ENCODE data around the gene OGFRL1. TPM values are rescaled to one million over a fixed set of nuclear protein-coding genes. Genes with fewer than 3 reads are reported as not detected.

Gene OGFRL1
- total RNA-seq: 9.1 and 15.2 TPM in 2 replicates

DNA sequence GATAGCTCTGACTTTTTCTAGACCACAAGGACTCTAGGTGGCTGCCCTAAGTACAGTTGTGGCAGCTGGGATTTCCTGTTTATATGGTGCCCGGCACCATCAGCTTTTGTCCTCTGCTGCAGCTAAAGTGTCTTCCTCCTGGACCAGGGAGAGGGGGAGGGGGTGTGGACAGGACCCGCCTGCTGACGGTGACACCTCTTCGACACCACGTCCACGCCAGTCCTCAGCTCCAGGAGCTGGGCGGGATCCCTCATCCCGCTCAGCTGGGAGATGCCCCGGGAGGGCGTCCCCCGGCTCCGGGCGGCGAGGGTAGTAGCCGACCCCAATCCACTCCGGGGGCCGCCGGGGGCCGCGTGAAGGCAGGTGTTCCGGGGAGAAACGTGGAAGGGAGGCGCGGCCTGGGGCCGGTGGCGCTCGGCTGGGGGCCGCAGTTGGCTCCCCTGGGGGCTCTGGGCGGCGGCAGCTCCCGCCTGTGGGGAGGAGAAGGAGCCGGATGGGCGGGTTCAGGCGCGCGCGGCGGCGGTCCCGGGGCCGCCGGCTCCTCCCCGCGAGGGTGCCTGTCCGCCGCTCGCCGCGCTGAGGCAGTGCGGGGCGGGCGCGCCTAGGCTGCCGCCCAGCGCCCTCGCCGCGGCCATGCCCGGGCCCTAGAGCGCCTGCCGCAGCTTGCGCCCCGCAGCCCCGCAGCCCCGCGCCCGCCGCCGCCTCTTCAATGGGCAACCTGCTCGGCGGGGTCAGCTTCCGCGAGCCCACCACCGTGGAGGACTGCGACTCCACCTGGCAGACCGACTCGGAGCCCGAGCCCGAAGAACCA, at the start of gene OGFRL1:
Gene OGFRL1, plus strand, starts transcription at position 584 of the 811 bp plus-strand sequence. Its CDS starts 126 bp downstream, at position 710.

All from endothelial cell of coronary artery (primary cell).